ENCODE measurements around the gene SLC2A2.

Gene SLC2A2

DNA sequence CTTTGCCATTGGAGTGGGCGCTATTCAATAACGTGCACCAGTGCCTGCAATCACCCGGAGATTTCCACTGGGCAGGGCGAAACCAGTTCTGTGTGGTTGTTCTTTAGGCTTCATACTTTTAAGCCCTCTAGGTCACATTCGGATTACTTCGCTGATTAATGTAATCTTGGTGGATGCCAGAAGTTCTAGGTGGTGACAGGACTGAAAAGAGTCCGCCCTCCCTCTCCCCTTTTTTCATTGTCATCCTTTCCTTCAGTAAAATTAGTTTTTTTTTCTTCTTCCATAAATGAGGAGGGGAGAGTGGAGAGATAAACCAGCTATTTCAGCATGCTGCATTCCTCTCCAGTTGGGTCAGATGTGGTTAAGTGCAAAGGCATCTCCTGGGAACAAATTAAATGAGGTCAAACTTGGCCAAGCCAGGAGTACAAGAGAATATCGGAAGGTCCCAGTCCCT, 2.3 kb upstream of the SLC2A2 start:
- DNase-seq (ENCODE audit: low spot score): peak; percentile 84

DNA sequence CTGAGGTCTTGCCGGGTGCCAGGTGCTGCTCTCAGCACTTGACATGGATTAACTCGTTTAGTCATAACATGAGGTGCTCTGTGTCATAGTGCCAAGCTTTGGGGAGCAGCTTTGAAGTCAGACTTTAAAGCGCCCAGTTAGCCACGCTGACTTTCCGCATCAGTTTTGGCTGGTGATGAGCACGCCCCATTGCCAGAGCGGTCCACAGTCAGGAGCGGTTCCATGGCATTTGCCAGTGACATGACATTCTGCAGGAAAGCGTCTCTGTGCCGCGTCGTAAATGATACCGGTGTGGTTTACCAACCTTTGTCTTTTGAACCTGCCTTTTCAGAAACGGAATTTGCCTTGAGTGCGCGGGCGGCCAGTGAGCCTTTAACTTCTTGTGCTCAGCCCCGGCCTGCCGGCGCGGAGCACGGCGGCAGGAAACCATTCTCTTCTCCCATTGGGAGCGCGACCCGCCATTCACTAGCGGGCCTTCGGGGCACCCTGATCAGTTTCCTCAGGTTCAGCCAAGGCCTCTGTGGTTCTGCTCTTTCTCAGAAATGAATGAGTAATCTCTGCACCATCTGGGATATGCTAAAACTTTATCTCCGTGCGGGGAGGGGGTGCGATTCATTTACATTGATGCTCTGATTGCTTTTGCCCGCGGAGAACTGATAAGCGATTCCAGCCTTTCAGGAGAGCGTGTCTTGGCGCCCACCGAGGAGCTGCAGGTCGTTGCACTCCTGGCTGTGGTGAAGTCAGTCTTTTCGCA, 1.7 kb upstream of the SLC2A2 start:
- DNase-seq (ENCODE audit: low spot score): peak; percentile 87

DNA sequence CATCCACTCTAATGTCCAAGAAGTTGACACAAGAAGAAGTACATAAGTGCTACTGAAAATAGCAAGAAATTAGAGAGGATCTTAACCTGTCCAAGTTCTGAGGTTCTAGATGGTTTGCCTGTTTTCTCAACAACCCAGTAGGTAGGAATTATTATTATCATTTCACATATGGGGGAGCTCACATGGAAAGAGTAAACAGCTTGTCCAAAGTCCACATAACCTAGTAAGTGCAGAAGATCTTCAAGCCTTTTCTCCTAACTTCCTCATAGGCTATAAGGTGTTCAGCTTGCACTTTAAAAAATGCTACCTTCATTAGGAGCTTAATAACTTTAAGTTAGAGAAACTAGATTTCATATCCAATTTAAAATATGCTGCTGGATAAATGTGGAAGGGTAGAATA, 3.0 kb downstream of the SLC2A2 start:
- DNase-seq (ENCODE audit: low spot score): no peak

DNA sequence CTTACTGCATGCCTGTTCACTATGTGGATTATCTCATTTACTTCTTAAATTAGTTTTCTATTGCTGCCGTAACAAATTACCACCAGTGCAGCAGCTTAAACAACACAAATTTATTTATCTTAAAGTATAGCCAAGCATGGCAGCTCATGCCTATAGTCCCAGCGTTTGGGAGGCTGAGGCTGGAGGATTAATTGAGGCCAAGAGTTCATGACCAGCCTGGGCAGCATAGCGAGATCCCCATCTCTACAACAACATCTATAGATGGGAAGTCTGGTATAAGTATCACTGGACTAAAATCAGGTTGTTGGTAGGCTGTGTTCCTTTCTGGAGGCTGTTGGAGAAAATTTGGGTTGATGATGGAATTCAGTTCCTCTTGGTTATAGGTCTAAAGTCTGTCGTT, 5.1 kb downstream of the SLC2A2 start:
- DNase-seq (ENCODE audit: low spot score): no peak

DNA sequence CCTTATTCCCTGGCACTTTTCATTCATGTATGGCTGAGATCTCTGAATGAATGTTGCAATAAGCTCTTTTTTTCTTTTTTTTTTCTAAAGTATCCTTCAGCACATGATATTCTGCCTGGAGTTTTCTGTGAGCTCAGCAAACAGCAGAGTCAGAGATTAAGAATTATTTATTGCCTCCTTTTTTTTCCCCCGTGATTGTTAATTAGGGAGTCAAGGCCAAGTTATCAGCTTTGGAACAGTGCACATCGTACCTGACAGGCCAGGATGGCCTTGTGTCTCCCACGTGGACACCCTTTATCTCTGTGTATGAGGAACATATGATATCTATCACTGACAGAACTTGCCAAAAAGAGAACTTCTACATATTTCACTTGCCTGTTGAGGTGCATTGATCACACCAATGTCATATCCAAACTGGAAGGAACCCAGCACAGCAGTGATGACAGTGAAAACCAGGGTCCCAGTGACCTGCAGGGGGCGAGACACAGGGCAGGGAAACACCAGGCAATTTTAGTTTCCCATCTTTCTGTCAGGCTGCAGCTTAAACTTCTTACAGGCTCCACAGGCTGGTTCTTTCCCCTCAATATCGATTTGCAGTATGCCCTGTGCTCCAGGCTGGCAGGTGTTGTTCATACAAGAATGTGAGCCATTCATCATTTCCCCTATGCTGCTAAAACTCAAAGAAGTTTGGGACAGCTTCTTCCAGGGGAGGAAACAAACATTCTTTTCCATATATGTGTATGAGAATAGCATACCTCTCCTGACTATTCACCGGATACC, 8.2 kb downstream of the SLC2A2 start:
- DNase-seq (ENCODE audit: low spot score): no peak

DNA sequence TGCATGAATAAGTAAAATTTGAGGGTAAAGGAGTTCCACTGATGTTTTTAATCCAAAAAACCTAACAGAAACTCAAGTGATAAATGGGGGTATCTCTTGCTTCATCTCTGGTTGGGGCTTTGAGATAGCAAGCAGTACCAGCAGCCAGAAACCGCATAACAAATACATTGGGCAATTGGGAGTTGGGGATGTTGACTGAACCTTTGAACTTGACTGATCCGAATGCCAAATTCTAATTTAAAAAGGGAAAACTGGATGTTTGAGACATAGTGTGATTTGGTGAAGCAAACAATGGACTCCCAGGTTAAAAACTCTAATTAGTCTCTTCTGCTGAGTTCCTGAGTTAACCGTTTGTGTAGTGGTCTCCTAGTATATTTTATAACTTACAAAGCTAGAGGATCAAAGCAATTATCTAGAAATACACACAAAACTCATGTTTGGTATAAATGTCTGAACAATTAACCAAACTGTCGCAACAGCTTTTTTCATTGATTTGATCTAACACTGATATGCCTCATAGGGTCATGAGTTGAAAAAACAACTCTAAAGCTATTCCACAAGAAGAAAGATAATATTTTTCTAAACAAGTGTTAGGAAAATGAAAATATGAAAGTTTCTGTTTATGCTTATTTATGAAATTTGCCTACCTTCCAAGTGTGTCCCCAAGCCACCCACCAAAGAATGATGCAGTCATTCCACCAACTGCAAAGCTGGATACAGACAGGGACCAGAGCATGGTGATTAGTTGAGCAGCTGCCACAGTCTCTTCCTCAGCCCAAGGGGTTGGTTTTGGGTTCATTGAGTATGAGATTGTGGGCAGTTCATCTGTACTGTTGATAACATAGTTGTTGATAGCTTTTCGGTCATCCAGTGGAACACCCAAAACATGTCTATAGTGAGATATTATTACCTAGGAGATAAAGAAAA, 12.4 kb downstream of the SLC2A2 start:
- no peak for DNase-seq (ENCODE audit: low spot score)

DNA sequence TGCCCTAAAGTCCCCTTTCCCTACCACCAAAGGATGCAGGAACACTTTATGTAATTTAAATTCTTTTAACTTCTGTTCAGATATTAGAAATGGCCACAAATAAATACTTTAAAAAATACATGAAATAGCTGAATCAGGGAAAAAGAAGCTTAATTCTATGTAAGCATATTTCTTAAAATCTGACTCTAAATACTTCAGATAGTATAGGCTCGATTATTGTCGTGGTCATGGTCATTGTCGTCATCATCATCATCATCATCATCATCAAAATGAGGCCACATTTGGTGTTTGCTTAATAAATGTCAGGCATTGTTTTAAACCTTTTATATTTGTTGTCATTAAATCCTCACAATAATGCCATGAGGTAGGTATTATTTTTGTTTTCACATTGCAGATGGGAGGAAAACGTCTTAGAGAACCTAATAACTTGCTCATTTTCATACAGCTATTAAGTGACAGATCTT, 14.6 kb downstream of the SLC2A2 start:
- no peak for DNase-seq (ENCODE audit: low spot score)

DNA sequence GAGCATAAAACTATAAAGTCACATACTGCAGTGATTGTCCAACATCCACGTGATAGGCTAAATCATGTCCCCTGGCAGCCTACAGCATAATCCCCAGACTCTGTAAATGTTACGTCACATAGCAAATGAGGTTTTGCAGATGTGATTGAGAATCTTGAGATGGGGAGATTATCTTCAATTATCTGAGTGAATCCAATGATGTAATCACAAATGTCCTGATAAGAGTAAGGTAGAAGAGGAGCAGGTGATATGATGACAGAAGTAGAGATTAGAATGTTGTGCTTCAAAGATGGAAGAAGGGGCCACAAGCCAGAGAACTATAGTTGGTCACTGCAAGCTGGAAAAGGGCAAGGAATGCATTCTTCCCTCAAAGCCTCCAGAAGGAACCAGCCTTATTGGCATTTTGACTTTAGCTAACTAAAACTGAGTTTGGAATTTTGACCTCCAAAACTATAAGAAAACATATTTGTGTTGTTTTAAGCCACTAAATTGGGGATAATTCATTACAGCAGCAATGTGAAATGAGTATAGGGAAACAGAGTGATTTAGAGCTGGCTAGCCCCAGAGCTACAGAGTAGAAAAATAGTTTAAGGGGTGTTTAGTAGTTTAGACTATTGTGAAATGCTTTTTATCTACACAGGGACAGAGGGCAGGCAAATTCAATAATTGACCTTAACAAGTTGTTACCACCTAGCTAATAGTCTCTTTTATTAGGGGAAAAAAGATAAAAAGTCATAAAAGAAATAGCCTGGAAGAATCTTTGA, 15.2 kb downstream of the SLC2A2 start:
- no peak for DNase-seq (ENCODE audit: low spot score)

DNA sequence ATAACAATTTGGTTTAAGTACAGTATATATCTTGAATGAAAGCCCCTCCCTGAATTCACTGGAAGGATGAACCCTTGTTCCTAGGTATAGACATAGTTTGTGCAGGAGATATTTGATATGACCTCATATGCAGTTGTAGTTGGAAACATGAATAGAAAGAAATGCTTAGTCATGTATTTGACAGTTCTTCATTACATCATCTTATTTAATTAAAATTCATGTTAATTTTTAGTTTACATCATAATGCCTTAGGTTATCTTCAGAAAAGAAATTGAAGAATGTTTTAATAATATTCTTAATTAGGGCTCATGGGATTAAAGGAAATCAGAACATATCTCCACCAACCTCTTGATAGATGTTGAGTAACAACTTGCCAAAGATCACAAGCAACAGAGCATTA, 19.2 kb downstream of the SLC2A2 start:
- no peak for DNase-seq (ENCODE audit: low spot score)

DNA sequence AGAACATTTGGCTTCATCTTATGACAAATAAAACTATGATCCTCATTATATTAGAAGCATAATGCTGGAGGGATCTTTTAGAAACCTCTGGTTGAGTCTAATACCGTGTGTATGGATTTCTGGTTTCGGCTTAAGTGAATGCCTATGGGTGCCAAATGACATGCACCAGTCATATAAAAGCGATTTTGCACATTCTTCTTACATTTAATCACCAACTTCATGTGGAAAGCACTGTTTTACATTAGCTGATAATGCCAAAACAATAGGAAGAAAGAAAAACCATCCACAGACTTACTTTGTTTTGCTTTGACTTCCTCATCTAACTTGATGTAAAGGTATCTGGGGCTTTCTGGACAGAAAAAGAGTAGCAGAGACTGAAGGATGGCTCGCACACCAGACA, 20.9 kb downstream of the SLC2A2 start:
- peak; percentile 54 for DNase-seq (ENCODE audit: low spot score)

DNA sequence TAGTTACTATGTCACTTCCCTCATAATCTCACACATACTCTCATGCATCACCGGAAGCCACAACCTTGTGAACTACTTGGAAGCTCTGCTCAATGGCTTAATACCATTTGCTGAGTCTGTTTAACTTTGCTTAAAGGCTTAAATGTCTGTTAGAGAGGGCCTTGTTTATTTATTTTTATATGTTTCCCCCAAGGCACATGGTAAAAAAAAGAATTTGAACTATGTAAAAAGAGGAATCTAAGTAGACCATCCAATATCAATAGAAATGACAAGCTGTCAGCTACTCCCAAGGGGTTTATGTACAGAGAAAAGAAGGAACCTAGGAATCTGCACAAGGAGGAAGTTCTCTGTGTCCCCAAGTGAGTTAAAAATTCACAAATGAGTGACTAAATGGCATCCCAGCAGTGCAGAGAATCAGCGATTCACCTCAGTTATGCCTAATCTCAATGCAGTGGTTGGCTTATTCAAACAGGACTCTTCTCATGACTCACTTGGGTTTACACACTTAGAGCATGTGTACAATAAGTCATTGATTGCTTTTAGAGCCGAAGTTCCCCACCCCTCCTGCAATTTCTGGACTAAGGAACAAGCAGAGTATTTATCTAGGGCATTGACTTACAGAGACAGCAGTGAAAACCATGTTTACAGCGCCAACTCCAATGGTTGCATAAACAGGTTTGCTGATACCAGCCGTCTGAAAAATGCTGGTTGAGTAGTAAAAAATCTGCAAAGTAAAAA, 24.4 kb downstream of the SLC2A2 start:
- no peak for DNase-seq (ENCODE audit: low spot score)

DNA sequence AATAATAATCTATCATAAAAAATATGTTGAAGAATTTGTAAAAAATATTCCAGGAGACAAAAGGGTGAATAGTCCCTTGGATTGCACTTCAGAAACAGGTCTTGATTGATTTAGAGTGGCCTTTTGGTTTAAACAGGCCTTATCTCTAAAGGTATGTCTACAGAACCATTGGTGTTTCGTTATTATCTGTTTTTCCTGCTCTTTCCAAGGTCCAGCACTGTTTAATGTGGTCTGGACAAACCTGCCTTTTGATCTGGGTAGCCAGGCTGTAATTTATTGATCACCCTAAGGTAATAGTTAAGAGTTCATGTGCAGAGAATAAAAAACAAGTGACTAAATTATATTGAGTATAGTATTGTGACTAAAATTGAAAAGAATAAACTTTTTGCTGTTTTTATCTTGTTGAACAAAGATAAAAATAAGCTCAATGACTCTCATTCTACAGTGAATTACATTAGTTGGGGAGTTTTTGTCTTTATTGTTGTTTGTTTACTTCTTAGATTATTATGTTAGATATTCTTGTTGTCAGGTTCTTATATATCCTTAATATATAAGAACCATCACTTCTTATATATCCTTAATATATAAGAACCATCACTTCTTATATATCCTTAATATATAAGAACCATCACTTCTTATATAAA, 25.1 kb downstream of the SLC2A2 start:
- no peak for DNase-seq (ENCODE audit: low spot score)

DNA sequence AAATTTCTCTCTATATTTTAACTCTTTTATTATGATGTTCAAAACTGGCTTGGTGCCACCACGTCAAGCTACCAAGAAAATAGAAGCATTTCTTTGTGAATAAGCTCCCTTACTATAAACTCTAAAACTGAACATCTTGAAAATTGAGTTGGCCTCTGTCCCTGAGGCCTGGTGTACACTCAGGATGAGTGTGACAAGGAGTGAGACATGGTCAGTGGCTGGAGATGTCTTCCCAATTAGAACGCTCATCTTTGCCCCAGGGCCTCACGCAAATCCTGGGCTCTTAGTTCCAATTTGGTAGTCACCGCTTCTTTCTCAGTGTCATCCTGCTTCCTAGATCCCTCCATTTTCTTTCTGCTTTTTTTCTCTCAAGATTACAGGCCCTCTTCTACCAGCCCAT, 26.2 kb downstream of the SLC2A2 start:
- no peak for DNase-seq (ENCODE audit: low spot score)

DNA sequence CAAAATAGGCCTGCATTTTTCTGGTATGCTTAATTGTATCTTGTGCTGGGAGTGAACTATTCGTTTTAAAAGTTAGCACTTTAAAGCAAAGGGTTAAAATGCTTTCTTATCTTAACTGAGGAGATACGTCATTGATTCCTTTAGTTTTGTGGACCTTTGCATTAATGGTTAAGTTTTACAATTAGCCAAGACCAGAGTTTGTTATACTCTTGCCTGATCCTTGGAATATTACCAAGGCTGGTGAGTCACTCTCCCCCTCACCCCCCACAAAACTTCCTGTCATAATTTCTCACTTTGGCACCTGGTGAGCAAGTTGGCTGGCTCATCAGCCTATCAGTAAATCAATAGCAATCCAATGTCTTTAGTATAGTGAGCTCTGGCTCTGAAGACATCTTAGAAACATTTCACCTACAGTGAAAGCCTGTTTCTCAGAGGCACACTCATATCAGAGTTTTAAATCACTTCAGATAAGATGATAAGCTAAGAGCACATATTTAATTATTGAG, 26.7 kb downstream of the SLC2A2 start:
- DNase-seq (ENCODE audit: low spot score): peak; percentile 37

DNA sequence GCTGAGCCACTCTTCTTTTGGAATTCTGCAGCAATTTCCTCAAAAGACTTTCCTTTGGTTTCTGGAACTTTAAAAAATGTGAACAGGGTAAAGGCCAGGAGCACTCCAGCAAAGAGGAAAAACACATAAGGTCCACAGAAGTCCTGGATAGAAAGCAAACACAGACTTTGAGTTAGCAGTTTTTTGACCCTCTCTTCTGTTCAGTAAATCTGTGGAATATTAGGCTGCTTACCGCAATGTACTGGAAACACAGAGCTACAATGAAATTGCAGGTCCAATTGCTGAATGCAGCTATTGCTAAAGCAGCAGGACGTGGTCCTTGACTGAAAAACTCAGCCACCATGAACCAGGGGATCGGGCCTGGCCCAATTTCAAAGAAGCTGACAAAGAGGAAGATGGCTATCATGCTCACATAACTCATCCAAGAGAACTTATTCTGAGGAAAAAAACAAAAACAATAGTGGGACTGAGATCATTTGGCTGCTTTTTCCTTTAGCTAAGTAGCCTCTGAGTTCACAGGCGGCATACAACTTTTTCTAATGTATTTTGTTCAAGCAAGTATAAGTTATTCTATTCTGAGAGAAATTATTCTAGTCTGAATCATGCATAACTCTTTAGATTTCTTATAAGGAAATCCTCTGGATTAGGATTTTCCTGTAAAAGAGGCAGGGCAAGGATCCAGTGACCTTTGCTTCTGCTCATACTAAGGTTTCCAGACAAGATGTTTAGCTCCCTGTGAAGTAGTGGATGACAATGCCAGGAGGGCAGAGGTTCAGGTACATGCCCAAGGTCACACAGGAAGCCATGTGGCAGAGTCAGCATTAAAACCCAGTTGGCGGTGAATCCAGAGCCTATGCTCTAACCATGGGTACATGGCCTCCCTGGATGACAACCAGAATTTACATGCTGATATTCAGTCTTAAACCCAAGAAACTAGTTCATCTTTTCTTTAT, 28.3 kb downstream of the SLC2A2 start:
- DNase-seq (ENCODE audit: low spot score): peak; percentile 18

DNA sequence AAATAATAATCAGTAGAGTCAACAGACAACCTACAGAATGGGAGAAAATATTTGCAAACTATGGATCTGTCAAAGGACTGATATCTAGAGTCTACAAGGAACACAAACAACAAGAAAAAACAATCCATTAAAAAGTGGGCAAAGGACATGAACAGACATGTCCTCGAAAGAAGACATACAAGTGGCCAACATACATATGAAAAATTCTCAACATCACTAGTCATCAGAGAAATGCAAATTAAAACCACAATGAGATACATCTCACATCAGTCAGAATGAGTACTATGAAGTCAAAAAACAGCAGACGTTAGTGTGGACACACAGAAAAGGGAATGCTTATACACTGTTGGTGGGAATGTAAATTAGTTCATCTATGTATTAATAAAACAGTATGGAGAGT, 33.7 kb downstream of the SLC2A2 start:
- no peak for DNase-seq (ENCODE audit: low spot score)

DNA sequence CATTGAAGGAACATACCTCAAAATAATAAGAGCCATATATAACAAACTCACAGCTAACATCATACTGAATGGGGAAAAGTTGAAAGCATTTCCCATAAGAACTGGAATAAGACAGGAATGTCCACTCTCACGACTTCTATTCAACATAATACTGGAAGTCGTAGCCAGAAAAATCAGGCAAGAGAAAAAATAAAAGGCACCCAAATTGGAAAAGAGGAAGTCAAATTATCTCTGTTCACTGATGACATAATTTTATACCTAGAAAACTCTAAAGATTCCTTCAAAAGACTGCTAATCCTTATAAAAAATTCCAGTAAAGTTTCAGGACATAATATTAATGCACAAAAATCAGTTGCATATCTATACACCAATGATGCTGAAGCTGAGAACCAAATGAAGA, 34.9 kb downstream of the SLC2A2 start:
- DNase-seq (ENCODE audit: low spot score): no peak

DNA sequence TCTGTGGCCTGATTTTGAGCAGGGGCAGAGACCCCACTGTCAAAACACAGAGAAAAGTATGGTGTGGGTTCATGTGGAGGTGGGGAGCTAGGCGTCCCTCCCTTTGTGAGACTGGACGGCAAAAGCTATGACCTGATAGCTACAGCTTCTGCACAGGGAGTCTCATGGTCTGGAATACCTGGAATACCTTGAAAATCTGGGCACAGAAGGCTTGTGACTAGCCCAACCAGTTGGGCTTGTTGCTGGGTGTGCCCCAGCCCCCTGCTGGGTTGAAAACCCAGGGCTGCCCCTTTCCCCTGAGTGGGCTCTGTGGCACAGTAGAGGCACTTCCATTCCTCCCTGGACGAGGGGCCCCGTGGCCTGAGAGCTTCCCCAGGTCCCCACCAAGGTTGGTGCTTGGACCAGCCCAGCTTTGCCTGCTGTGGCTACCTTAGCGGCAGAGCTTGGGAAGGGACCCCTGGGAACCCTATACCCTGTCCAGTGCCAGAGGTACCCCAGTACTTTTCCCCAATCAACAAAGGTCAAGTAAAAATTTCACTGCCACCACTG, 37.3 kb downstream of the SLC2A2 start:
- no peak for DNase-seq (ENCODE audit: low spot score)

DNA sequence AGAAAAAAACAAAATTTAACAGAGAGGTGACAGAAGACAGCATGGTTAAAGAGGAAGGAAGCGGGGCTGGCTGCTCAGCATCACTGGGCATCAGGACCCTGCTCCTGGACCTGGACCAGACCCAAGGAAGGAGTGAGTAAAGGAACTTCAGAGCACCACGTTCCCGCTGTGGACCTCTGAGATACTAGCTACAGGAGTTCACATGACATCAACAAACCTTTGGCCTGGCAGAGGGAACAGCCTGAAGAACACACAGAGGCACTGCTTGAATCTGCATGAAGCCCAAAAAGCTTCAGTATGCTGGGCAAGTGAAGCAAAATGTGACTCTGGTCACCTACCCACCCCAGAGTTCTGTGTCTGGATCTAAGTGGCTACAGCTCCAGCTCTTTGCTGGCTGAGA, 38.1 kb downstream of the SLC2A2 start:
- no peak for DNase-seq (ENCODE audit: low spot score)

Measured in AG20443 (cell line).